GM12891 (cell line): ENCODE measurements around the gene SWSAP1.

ENCODE experiments used
- POLR2A ChIP-seq: IDR thresholded peaks from 2 replicates; pipeline ENCODE4 v1.6.1; 2011; ENCODE audit warnings: low read depth, low read length, control low read depth
- TAF1 ChIP-seq: IDR thresholded peaks from 2 replicates; pipeline ENCODE4 v1.6.1; 2011; ENCODE audit warnings: low read depth, low read length, control low read depth

- TF ChIP-seq POLR2A (no peak), TAF1 (no peak)
Measured at GRCh38 chr19:11382898-11383705, 8.6 kb downstream of the SWSAP1 start.
